Upper lobe of left lung (tissue), 4 donors: ENCODE results near the gene SPOCK1.

ENCODE experiments used
- CTCF ChIP-seq, 6 experiments: fragments of 450-650 bp in 4 of 6; fragments of 200-600 bp in 2 of 6; sonication (generic) in 2 of 6; IDR thresholded peaks; one replicate each; pipeline ENCODE4 v1.5.1; 2016 to 2019; ENCODE audit warnings: antibody characterized with exemption in 6 of 6
- EP300 ChIP-seq, 4 donors: sonication (generic); formaldehyde crosslinking; IDR thresholded peaks; one replicate each; pipeline ENCODE4 v1.5.1; 2017; ENCODE audit warnings: antibody characterized with exemption in 4 of 4, control low read depth in 2 of 4
- POLR2A ChIP-seq, 4 donors: fragments of 450-650 bp; IDR thresholded peaks; one replicate each; pipeline ENCODE4 v1.5.1; 2016 to 2017; ENCODE audit warnings: antibody characterized with exemption in 4 of 4, mild to moderate bottlenecking in 2 of 4
- POLR2AphosphoS5 ChIP-seq, 2 donors: sonication (generic); formaldehyde crosslinking; IDR thresholded peaks; one replicate each; pipeline ENCODE4 v1.5.1; 2017; ENCODE audit warnings: antibody characterized with exemption in 2 of 2

DNA sequence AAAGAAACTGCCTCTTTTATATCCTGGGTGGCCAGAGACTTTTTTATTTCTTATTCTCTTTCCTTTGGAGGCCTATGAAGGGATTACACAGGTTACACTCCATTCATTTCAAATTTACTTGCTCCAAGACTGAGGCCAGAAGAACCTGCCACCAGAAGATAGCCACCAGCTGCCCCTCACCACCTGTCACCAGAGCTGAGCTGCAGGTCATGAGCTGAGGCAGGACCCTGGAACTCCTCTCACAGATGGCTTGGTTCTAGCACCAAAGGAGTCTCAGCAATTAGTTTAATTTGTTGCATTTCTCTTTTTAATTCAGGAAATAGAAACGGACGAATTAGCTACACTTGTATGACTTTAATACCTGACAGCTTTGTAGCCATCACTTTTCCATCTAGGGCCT, 313.9 kb downstream of the SPOCK1 start:
- no peak for TF ChIP-seq CTCF (IDR thresholded peaks at IDR 0.05)
- TF ChIP-seq POLR2AphosphoS5 (IDR thresholded peaks at IDR 0.05), result no peak
- no peak for TF ChIP-seq POLR2A (IDR thresholded peaks at IDR 0.05)
- TF ChIP-seq EP300 (IDR thresholded peaks at IDR 0.05), result no peak
